ENCODE data around the gene LIPT2.
"Not testable (repeated sequence)": the region's sequence is repeated elsewhere in the genome, so short reads cannot be mapped to it uniquely, and the experiment has no call there.

Gene LIPT2

DNA sequence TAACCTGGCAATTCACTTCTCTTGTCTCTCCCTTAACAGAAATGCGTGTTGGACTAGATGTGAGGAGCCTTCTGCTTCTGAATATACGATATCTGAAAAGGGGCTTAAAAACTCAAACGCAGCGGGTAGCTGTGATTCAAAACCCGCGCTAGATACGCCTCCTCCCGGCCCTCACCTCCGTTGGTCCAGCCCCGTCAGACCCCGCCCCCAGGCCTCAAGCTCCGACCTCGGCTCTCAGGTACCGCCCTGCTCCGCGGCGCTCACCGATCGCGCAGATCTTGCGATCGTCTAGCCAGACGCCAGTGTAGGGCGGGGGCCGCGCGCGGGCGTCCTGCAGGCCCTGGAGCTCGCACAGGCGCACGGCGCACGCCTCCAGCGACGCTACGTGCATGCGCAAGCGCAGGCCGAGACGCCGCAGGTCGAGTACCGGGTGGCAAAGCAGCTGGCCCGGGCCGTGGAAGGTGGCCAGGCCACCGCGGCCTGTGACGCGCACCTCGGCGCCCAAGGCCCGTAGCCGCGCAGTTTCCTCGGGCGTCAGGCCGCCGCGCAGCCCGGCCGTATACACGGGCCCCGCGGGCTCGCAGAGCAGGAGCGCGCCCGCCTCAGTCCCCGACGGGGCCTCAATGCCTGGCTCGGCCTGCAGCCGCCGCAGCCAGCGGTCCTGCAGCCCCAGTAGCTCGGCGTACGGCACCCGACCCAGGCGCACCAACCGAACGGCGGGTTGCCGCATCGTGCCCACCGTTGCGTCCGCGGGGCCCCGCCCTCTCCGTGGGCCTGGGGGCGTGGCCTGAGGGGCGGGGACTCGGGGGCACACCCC is at the start of gene LIPT2:
TSS of gene LIPT2 (minus strand) at position 751 of the 817 bp plus-strand sequence. CDS start at position 730, 21 bp downstream.
- peak; percentile 90 to 96 for DNase-seq (ENCODE audit: low read depth in 2 of 2, low spot score in 1 of 2)

DNA sequence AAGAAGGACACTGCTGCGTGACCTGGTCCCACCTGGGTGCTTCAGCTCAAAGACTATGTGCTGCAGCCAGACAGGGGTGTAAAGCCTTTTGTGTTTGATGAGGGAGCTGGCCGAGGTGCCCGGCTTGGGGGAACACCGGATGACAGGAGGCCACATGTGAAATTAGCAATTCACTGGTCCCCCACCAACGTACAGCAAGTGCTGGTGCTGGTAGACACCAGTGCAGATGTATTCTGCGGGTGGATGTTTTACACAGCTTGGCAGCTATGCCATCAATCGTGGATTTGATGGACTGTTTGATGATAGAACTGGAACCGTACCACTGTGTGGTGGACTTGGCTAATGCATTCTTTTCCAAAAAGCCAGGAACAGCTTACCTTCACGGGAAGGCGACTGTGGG is 47.9 kb upstream of the LIPT2 start:
- DNase-seq (ENCODE audit: low read depth in 2 of 2, low spot score in 1 of 2), result no peak

DNA sequence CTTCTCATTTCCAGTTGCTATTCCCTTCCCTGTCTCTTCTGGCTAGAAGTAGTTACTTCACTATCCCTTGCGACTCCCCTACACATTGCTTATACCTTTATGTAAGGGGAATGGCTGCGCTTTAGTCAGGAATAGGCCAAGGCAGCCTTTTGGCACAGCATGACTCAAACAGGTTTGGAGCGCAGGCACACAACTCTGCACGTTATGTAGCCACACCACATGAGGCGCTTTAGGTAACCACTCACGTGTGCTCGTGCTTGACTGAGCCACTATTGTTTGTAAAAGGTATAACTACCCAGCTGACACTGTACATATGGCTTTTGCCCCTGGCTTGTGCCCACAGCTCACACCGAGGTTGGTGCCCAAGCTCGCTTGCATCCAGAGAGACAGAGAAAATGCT is 46.7 kb upstream of the LIPT2 start:
- no peak for DNase-seq (ENCODE audit: low read depth in 2 of 2, low spot score in 1 of 2)

DNA sequence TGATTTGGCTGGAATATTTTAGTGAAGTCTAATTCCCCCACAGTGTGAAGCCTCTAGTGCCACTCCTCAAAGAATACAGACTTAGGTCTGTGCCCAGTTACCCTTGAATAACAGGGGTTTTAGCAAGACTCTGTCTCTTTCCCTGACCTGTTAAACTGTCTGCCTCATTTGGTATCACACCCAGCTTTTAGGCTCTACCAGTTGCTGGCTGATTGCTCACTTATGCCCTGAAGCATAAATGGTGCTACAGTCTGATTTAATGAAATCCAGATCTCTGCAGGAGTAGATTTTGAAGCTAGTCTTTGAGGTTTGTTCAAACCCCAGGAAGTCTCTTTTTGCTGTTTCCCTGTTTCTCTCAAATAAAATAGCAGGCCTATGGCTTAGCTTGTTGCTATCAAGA is 45.2 kb upstream of the LIPT2 start:
- no peak for DNase-seq (ENCODE audit: low read depth in 2 of 2, low spot score in 1 of 2)

DNA sequence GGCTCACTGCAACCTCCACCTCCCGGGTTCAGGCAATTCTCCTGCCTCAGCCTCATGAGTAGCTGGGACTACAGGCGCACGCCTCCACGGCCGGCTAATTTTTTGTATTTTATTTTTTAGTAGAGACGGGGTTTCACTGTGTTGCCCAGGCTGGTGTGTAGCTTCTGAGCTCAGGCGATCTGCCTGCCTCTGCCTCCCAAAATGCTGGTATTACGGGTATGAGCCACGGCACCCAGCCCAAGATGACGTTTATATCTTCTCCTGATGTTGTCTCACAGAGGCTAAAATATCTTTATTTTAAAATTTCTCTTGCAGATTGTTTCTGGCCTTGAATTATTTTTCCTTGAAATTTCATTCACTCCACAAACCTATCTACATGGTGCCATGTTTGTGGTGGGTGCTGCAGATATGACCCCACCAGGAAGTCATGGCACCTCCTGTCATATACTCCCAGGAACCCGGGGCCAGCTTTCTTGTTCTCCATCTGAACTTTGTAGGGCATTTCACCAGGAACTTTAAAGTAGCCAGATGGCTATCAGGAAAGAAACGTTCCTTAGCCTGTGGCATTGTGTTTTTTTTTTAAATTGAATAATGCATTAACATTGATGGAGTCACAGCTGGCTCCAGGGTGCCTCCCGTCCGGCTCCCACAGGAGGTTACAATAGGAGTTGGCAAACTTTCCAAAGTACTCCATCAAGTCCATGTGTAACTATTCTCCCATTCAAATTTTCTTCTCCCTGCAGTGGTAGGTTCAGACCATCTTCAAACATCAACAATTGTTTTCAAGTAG is 42.0 kb upstream of the LIPT2 start:
- DNase-seq (ENCODE audit: low read depth in 2 of 2, low spot score in 1 of 2), result no peak

DNA sequence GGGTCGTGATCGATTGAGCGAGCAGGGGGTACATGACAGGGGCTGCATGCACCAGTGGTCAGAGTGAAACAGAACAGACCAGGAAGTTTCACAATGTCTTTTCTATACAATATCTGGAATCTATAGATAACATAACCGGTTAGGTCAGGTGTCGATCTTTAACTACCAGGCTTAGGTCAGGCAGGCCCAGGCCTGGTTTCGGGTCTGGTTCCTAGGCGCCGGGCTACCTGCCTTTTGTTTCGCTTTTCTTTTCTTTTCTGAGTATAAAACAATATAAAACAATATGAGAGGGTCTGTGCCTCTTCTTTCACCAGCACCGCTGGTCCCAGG is 41.4 kb upstream of the LIPT2 start:
- not testable (repeated sequence) for DNase-seq (ENCODE audit: low read depth in 2 of 2, low spot score in 1 of 2)

DNA sequence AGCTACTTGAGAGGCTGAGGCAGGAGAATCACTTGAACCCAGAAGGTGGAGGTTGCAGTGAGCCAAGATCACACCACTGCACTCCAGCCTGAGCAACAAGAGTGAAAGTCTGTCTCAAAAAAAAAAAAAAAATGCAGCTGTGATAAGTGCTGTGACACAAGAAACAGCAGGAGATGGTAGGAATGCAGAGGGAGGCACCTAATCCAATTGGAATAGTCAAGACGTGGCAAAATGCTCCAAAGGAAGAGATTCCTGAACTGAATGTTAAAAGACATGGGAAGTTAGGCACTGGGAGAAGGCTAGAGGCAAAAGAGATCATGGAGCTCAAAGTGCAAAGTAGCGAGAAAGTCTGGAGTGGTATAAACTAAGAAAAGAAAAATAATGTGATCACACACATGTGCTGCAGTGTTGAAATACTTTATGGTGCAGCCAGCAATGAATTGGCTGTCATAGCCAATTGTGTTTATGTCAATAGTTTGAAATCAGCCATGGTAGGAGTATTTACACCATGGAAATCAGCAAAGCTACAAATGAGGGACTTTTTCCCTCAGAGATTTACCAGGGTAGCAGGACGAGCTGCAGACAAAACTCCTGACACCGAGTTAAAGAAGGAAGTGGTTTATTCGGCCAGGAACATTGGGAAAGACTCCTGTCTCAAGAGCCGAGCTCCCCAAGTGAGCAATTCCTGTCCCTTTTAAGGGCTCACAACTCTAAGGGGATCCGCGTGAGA is 40.9 kb upstream of the LIPT2 start:
- DNase-seq (ENCODE audit: low read depth in 2 of 2, low spot score in 1 of 2), result no peak

DNA sequence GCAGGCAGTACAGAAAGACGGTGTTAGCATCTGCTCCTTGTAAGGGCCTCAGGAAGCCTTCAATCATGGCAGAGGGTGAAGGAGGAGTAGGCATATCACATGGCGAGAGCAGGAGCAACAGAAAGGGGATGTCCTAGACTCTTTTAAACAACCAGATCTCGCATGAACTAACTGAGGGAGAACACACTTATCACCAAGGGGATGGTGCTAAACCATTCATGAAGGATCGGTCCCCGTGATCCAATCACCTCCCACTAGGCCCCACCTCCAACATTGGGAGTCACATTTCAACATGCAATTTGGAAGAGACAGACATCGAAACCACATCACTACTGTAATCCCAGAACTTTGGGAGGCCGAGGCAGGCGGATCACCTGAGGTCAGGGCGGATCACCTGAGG is 39.9 kb upstream of the LIPT2 start:
- DNase-seq (ENCODE audit: low read depth in 2 of 2, low spot score in 1 of 2), result no peak

DNA sequence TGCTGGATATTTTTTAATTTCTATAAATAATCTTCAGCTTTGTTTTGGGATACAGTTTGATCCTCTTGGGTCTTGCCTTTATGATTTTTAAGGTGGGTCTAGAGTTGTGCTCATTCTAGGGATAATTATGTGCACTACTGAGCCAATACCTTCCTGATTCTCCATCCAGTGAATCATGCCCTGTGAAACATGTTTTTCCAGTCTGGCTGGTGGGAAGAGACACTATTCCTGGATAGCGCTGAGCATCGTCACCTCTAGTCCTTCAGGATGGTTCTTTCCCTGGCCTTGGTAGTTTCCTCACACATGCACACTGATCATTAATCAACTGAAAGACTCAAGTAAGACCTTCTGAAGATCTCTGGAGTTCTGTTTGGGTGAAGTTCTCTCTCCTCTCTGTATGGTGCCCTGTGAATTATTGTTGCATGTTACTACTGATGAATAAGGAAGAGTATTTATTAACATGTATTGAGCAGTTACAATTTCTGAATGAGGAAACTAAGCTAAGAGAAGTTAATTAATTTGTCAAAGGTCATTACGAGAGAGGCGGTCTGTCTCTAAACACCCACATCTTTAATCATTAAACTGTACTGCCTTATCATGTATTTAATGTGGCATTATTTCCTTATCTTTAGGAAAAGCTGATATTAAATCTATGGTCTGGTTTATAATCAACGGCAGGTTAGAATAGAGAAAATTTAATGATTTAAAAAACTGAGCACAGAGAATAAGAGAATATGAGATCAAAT is 39.1 kb upstream of the LIPT2 start:
- no peak for DNase-seq (ENCODE audit: low read depth in 2 of 2, low spot score in 1 of 2)

DNA sequence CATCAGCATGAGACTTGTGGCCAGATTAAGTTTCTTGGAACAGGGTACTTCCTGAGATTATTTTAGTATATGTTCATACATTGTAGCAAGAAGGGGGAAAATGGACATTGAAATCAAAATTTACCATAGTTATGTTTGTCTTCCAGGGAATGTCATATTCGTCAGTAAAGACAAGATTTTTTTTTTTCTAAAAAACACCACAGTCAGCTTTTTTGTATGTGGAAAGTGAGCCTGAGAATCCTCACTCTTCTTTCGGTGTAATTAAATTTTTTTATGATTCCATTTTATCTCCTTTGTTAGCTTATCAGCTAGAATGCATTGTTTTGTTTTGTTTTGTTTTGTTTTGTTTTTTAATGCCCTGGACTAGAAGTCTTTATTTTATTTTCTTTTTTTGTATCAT is 31.5 kb upstream of the LIPT2 start:
- DNase-seq (ENCODE audit: low read depth in 2 of 2, low spot score in 1 of 2), result no peak

DNA sequence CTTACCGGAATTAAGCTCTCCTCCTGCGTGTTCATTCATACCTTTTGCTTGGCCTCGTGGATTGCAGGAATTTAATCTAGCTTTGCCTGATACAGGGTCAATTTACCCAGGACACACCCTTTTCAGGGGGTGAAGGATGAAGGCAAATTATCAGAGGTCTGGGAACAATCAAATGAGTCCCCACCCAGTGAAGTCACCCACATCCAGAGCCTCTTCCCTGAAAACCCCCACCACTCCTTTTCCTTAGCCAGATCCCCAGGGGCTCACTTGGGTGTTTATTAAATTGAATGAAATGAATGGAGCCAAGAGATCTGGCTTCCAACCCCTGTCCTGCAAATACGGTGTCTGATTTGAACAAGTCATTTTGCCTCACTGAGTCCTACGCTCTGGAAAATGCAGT is 31.0 kb upstream of the LIPT2 start:
- DNase-seq (ENCODE audit: low read depth in 2 of 2, low spot score in 1 of 2), result no peak

DNA sequence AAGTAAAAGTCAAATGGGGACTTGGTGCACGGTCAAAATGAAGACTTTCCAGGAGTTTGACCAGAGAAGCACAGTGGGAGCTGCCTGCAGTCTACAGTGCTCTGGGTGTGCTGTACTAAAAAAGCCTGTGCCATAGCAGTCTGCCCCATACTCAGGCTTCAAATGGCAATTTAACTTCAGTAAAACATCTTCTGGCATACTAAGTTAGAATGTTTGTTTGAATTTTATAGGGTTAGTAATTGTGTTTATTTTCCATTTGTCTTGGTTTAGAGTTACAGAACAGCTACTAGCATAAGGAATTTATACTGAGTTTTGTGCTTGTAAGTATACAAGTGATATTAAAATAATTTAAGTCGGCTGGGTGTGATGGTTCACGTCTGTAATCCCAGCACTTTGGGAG is 29.3 kb upstream of the LIPT2 start:
- no peak for DNase-seq (ENCODE audit: low read depth in 2 of 2, low spot score in 1 of 2)

DNA sequence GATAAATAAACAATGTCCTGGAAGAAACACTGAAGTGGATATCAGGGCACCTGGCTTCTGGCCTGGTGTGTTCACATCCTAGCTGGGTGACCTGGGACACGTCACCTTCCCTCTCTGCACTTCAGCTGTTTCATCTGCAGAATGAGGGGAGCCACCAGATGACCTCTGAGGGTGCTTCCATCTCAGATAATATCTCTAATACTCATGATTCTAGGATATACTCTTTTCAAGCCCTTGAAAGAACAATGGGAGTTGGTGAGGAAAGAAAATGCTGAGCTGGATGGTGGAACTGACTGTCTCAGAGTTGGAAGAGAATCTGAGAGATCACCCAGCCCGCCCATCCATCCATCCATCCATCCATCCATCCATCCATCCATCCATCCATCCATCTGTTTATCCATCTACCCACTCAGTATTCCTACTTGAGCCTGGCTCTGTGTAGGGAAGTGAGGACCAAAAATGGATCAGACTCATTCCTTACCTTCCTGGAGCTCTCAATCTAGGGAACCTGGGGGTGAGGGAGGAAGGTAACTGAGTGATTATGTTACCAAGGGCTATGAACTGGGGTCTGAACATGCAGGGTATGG is 28.2 kb upstream of the LIPT2 start:
- no peak for DNase-seq (ENCODE audit: low read depth in 2 of 2, low spot score in 1 of 2)

DNA sequence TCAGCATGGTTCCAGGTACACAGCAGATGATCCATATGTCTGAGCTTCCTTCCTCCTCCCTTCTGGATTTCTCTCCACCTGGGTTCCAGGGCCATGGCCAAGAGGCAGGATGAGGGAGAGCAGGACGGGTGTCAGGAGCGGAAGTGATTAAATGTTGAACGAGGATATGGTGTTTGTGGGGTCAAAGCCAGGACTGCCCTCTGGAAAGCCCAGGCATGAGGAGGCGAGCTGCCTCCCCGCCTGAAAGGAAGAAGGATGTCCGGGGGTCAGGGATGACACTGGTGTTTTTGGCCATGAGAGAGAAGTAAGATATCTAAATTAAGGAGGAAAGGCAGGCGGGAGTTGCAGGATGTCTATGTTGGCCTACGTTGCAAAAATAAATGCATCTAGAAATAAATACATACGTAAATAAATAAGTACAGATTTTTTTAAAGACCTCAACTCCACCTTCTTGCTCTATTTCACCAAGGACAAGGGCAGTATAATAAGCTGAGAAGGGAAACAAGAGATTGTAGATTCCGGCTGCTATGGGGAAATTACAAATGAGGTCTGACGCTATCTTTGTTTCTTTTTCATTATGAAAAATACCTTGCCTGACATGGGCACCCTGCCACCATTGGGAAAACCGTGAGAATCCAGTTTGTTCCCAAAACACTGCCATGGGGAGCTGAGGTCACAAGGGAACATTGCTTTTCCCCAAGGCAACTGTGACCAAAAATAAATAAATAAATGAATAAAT is 27.6 kb upstream of the LIPT2 start:
- DNase-seq (ENCODE audit: low read depth in 2 of 2, low spot score in 1 of 2), result no peak

DNA sequence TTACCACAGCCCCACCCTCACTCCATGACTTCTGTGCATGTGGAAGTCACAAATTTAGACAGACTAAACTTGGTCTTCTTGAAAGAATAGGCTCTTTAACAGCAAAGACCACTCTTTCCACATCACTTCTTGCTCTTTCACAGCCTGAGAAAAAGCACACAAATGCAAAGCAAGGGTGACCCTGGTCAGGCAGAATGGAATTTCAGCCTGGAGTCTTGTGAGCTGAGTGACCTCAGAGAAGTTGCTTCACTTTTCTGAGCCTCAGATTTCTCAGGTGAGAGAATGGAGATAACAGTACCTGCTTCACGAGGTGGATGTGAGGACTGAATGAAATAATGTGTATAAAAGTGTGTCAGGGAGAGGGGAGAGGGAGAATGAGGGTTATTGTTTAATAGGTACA is 26.8 kb upstream of the LIPT2 start:
- no peak for DNase-seq (ENCODE audit: low read depth in 2 of 2, low spot score in 1 of 2)

DNA sequence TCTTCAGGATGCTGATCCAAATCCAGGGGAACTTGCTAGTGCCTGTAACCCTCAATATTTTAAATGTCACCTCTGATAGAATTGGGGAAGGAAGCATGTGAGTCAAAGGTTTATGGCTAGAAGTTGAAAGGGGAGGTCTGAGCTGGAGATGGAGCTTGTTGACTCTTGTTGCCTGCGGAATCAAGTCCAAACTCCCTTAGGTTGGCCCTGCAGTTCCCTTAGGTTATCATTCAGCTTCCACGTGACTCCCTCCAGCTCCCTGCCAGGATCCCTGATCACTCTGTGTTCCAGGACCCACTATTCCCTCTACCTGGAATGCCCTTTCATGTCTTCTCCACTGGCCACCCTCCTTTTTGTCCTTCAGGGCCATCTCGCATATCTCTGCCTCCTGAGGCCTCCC is 26.2 kb upstream of the LIPT2 start:
- no peak for DNase-seq (ENCODE audit: low read depth in 2 of 2, low spot score in 1 of 2)

DNA sequence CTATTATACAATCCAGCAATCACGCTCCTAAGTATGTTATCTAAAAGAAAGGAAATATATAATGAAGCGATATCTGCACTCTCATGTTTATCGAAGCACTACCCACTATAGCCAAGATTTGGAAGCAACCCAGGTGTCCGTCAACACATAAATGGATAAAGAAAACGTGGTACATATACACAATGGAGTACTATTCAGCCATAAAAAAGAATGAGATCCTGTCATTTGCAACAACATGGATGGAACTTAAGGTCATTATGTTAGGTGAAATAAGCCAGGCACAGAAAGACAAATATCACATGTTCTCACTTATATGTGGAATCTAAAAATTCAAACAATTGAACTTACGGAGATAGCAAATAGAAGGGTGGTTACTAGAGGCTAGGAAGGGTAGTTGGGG is 24.1 kb upstream of the LIPT2 start:
- DNase-seq (ENCODE audit: low read depth in 2 of 2, low spot score in 1 of 2), result not testable (repeated sequence)

DNA sequence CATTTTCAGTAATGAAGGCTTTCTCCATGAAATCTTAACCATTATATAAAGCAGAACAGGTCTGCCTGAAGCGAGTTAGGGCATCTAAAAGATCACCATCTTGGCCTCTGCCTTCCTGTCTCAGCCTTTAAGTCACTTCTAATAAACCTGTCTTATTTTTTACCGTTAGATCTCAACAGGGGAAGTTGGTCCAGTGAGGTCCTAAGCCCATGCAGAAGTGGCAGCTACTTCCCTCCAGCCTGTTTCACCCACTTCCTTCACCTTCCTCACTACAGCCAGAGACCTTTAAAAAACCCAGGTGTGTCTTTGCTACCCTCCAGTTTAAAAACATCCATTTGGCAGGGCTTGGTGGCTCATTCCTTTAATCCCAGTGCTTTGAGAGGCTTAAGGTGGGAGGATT is 14.1 kb upstream of the LIPT2 start:
- no peak for DNase-seq (ENCODE audit: low read depth in 2 of 2, low spot score in 1 of 2)

DNA sequence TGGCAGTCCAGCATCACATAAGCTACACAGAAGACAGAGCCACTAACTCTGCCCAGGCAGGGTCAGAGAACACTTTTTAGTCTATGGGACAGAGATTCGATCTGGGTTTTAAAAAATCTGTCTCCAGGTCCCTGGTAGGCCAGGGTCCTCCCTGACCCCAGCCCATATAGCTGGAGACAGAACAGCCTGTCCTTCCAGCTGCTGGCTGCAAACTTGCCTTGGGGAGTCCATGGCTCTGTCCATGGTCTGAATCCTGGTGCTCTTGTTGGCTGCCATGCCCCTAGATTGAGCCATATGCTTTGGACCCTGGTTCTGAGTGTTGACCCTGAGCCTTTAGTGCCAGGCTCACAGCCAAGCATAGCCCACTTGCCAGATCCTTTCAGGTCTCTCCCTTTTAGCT is 13.3 kb upstream of the LIPT2 start:
- DNase-seq (ENCODE audit: low read depth in 2 of 2, low spot score in 1 of 2), result no peak

DNA sequence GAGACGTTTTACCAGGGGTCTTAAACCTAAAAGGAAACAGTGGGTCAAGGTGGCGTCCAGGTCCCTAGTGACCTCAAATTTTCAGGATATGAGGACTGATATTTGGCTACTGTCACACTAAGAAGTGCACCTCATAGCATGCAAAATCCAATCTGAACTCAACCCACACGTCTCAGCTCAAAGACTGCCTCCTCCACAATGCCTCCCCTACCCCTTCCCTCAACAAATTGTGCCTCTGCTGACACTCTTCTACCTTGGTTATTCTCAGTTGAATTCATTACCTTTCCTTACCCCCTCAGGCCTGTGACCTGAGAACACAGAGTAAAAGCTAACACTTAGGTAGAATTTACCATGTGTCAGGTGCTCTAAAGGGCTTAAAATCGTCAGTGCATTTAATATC is 12.4 kb upstream of the LIPT2 start:
- no peak for DNase-seq (ENCODE audit: low read depth in 2 of 2, low spot score in 1 of 2)
